Kidney (tissue), 14 donors: ENCODE measurements around the gene STK32B. TPM values are rescaled to one million over a fixed set of nuclear protein-coding genes. Genes with fewer than 3 reads are reported as not detected.

Experiments used
- DNase-seq, 5 donors: peaks; one replicate each; pipeline ENCODE4 v3.0.0-alpha.2; 2013 to 2020
- FAIRE-seq: peaks from 2 replicates; lab custom pipeline; 2012; peaks lifted over from hg19 to GRCh38; lab: Jason Lieb, UNC
- H3K27ac ChIP-seq, 2 donors: one replicate each; pipeline ENCODE4 v1.7.0; 2013; ENCODE audit warnings: low read depth in 2 of 2, low read length in 2 of 2, inconsistent platforms in 1 of 2
- H3K27me3 ChIP-seq: one replicate; pipeline ENCODE4 v1.7.1; 2013; ENCODE audit warnings: low read length, inconsistent platforms; ENCODE audit not compliant: control insufficient read depth, insufficient read depth
- H3K36me3 ChIP-seq, 3 donors: one replicate each; pipeline versions ENCODE4 v1.7.0 to v1.7.1; 2013; ENCODE audit warnings: low read length in 3 of 3, control low read depth in 1 of 3, inconsistent platforms in 1 of 3; ENCODE audit not compliant: insufficient read depth in 3 of 3, control insufficient read depth in 2 of 3
- H3K4me1 ChIP-seq, 3 donors: one replicate each; pipeline versions ENCODE4 v1.7.0 to v1.7.1; 2013; ENCODE audit warnings: low read length in 3 of 3, inconsistent platforms in 1 of 3, low read depth in 1 of 3; ENCODE audit not compliant: control insufficient read depth in 2 of 3, insufficient read depth in 2 of 3
- H3K4me3 ChIP-seq, 3 donors: one replicate each; pipeline versions ENCODE4 v1.7.0 to v1.8.1; 2013; ENCODE audit warnings: low read length in 3 of 3, control low read depth in 1 of 3, inconsistent platforms in 1 of 3
- H3K9ac ChIP-seq, 3 donors: one replicate each; pipeline versions ENCODE4 v1.7.0 to v1.7.1; 2013; ENCODE audit warnings: low read length in 3 of 3, control low read depth in 1 of 3, inconsistent platforms in 1 of 3
- H3K9me3 ChIP-seq, 3 donors: one replicate each; pipeline versions ENCODE4 v1.7.0 to v1.7.1; 2013; ENCODE audit warnings: low read length in 3 of 3, control low read depth in 1 of 3, inconsistent platforms in 1 of 3; ENCODE audit not compliant: control insufficient read depth in 2 of 3, insufficient read depth in 1 of 3
- intact Hi-C: fragments of 100-400 bp; cut with DNase I; formaldehyde crosslinking; loops from one replicate; pipeline ENCODE4 v1.11.1; 2022
- polyA plus RNA-seq: library from polyadenylated mRNA; stranded (reverse); fragments of 350-450 nt; fragmentation: Illumina TruSeq; extraction: RNeasy Lipid Tissue Mini Kit (QIAGEN cat#74804); gene quantifications from one replicate; pipeline ENCODE4 v1.2.3, GENCODE V29; 2014; ENCODE audit warnings: low read depth, low replicate concordance; ENCODE audit not compliant: insufficient read depth
- total RNA-seq: library from RNA; stranded (reverse); fragmentation: NEBNext Ultra II Directional; extraction: Animal tissue kit (Norgen Biotek cat#: 25700); gene quantifications from one replicate; pipeline ENCODE4 v1.2.1, GENCODE V29; 2021
- TF ChIP-seq, protein P1 (sequence below): IDR thresholded peaks from 3 replicates; pipeline ENCODE4 v1.5.1; 2012; ENCODE audit warnings: mild to moderate bottlenecking, moderate library complexity, borderline replicate concordance; ENCODE audit not compliant: insufficient read depth; ENCODE audit errors: extremely low read depth
- donor health status: control.
- donor health status: control.
- donor health status: control.
- donor health status: control.
- donor health status: control.
- donor health status: DM: yes; HTN: yes; CAD: no.
- donor health status: Normal renal cell carcinoma (clear cell type).

STK32B gene
- total and polyA plus RNA-seq, 2 donors from 2014 or later, result 18.1 to 18.2 TPM

DNA sequence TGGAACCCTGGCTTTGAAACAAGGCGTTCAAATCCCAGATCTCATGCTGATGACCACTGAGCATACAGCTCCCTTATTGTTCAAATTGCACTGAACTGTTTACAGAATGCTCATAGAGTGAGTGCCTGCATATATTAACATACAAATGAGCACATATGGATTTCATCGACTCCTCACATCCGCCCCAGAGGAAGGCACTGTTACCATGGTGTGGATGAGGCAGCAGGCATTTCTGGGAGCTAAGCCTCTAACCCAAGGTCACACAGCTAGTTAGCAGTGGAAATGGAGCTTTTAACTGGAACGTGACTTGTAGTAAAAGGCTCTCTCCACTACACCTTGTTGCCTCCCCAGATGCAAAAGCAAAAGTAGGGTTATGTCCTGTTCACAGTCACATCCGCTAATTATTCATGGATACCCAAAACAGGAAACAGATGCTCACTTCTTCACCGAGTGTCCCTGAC is 289.7 kb downstream of the STK32B start:
- Histone ChIP-seq H3K9ac (no peak overlapping the region), H3K27me3 (no peaks in the 10 kb centered on the region), H3K36me3 (no peaks in the 10 kb centered on the region), H3K4me1 (no peaks in the 10 kb centered on the region), H3K4me3 (no peak overlapping the region), H3K9me3 (no peaks in the 10 kb centered on the region), H3K27ac (no peak overlapping the region)
- FAIRE-seq, result no peak
- TF ChIP-seq, protein P1, sequence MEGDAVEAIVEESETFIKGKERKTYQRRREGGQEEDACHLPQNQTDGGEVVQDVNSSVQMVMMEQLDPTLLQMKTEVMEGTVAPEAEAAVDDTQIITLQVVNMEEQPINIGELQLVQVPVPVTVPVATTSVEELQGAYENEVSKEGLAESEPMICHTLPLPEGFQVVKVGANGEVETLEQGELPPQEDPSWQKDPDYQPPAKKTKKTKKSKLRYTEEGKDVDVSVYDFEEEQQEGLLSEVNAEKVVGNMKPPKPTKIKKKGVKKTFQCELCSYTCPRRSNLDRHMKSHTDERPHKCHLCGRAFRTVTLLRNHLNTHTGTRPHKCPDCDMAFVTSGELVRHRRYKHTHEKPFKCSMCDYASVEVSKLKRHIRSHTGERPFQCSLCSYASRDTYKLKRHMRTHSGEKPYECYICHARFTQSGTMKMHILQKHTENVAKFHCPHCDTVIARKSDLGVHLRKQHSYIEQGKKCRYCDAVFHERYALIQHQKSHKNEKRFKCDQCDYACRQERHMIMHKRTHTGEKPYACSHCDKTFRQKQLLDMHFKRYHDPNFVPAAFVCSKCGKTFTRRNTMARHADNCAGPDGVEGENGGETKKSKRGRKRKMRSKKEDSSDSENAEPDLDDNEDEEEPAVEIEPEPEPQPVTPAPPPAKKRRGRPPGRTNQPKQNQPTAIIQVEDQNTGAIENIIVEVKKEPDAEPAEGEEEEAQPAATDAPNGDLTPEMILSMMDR, result no peak
- intact Hi-C loops, result no loop called here
- peak in 1 of 5 donors; percentile 5 for DNase-seq

DNA sequence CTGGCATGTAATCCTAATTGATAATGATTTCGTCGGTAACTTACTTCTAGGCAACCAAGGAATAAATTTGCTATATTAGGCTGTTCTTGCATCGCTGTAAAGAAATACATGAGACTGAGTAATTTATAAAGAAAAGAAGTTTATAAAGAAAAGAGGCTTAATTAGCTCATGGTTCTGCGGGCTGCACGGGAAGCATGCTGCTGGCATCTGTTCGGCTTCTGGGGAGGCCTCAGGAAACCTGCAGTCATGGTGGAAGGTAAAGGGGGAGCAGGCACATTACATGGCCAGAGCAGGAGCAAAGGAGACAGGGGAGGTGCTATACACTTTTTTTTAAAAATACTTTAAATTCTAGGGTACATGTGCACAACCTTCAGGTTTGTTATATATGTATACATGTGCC is 290.2 kb downstream of the STK32B start:
- no peaks in the 10 kb centered on the region for H3K27me3 ChIP-seq
- intact Hi-C loops, result no loop called here
- no peaks in the 10 kb centered on the region for H3K36me3 ChIP-seq
- no peaks in the 10 kb centered on the region for H3K4me1 ChIP-seq
- TF ChIP-seq, protein P1, result no peak
- DNase-seq (no peak), FAIRE-seq (no peak)
- H3K27ac ChIP-seq, result no peak overlapping the region
- no peak overlapping the region for H3K4me3 ChIP-seq
- H3K9me3 ChIP-seq, result no peaks in the 10 kb centered on the region
- no peak overlapping the region for H3K9ac ChIP-seq

DNA sequence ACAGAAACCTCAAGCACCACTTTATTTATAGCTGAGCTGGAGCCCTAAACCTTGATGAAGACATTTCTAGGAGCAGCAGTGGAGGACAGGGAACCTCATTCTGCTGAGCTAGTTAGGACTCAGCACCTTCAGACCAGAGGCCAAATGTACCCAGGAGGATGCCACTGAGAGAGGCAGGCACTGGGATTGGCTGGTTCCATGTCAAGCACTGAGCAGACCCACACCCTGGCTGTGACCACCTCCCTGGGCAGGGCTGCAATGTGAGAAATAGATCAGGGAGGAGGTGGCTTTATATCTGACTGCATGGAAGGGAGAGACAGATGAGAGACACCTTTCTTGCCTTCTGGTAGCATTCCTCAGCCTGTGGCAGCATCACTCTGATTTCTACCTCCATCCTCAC is 304.6 kb downstream of the STK32B start:
- Histone ChIP-seq H3K9me3 (no peaks in the 10 kb centered on the region), H3K36me3 (no peaks in the 10 kb centered on the region), H3K27ac (no peak overlapping the region), H3K27me3 (no peaks in the 10 kb centered on the region), H3K4me1 (no peaks in the 10 kb centered on the region), H3K4me3 (no peak overlapping the region), H3K9ac (no peak overlapping the region)
- intact Hi-C loops, result no loop called here
- TF ChIP-seq, protein P1, result no peak
- FAIRE-seq (no peak), DNase-seq (no peak)

DNA sequence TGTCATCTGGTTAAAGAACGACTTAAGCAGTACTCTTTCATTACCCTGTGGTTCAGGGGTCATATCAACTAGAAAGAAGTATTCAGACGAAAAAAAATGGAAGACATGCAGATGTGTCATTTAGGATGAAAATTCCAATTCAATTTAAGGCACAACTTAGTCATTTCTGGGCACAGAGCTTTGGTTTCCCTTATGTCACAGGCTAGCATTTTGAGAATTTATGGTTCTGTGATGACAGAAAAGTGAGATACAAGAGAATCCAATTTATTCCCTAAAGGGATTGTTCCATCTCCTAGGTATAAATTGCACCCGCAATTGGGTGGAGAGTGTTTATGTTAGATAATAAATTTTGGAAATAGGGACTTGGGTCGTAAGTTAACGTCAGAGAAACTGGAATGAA is 306.6 kb downstream of the STK32B start:
- no peak for FAIRE-seq
- Histone ChIP-seq H3K4me1 (no peaks in the 10 kb centered on the region), H3K9ac (no peak overlapping the region), H3K27ac (no peak overlapping the region), H3K4me3 (no peak overlapping the region), H3K9me3 (no peaks in the 10 kb centered on the region), H3K27me3 (no peaks in the 10 kb centered on the region), H3K36me3 (no peaks in the 10 kb centered on the region)
- TF ChIP-seq, protein P1, result no peak
- no peak for DNase-seq
- intact Hi-C loops, result no loop called here
